Measurements from ENCODE around the gene FAF1. TPM values are rescaled to one million over a fixed set of nuclear protein-coding genes. Genes with fewer than 3 reads are reported as not detected.
"Not testable (repeated sequence)": the region's sequence is repeated elsewhere in the genome, so short reads cannot be mapped to it uniquely, and the experiment has no call there.

FAF1 gene
- total RNA-seq, 6 experiments from 2014 or later: 24.1 to 32.4 (median 31.6) TPM

DNA sequence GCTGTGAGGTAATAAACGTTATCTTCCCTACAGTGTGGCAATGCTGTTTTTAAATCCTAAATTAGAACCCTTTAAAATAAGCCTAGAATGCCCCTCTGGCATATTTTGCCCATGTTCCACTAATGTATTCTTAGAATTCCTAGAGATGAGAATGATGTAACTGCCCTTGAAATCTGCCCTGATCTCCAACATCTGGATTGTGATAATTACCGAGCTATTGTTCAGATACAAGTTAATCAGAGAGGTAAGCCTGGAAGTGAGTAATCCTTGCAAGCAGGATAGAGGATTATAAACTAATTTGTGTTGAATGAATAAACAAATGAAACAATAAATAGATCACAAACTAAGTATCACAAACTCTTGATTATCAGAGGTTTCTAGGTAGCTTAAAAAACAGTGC is 429.0 kb downstream of the FAF1 start:
- TF ChIP-seq POLR2A (IDR thresholded peaks at IDR 0.05): no peak
- TF ChIP-seq, protein P1, sequence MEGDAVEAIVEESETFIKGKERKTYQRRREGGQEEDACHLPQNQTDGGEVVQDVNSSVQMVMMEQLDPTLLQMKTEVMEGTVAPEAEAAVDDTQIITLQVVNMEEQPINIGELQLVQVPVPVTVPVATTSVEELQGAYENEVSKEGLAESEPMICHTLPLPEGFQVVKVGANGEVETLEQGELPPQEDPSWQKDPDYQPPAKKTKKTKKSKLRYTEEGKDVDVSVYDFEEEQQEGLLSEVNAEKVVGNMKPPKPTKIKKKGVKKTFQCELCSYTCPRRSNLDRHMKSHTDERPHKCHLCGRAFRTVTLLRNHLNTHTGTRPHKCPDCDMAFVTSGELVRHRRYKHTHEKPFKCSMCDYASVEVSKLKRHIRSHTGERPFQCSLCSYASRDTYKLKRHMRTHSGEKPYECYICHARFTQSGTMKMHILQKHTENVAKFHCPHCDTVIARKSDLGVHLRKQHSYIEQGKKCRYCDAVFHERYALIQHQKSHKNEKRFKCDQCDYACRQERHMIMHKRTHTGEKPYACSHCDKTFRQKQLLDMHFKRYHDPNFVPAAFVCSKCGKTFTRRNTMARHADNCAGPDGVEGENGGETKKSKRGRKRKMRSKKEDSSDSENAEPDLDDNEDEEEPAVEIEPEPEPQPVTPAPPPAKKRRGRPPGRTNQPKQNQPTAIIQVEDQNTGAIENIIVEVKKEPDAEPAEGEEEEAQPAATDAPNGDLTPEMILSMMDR (IDR thresholded peaks at IDR 0.05): no peak
- H3K4me3 ChIP-seq: no peak overlapping the region
- H3K27ac ChIP-seq: no peak overlapping the region
- DNase-seq (no peak), ATAC-seq (no peak)
- peaks cover 0 to 20% (median 5%) of the 10 kb centered on the region in 4 donors for H3K4me1 ChIP-seq
- intact Hi-C loops (cut with DNase I): no loop called here
- H3K27me3 ChIP-seq: no peaks in the 10 kb centered on the region
- no peaks in the 10 kb centered on the region for H3K9me3 ChIP-seq
- 54% methylated on average over 2 of the region's 2 CpGs for WGBS (ENCODE audit: insufficient coverage, low coverage, low lambda C conversion rate, missing lambda C conversion rate)
- H3K36me3 ChIP-seq: no peaks in the 10 kb centered on the region

DNA sequence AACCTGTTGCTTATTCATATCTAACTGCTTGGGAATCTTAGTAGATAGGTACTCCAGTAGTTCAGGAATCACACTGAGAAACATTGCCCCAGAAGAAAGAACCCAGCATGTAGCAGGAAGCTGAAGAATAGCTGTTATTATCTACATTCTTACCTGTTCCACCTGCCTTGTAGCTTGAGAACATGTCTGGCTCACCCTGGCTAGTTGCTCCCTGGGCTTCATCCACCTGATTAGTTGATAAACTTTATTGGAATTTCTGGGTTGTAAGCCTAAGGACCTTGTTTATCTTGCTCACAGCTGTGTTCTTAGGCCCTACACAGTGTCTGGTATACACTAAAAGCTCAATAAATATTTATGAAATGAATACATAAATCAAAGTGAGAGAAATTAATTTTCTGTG is 430.6 kb downstream of the FAF1 start:
- peaks cover 0 to 20% (median 5%) of the 10 kb centered on the region in 4 donors for H3K4me1 ChIP-seq
- intact Hi-C loops (cut with DNase I): no loop called here
- no peaks in the 10 kb centered on the region for H3K27me3 ChIP-seq
- H3K27ac ChIP-seq: no peak overlapping the region
- H3K36me3 ChIP-seq: no peaks in the 10 kb centered on the region
- H3K9me3 ChIP-seq: no peaks in the 10 kb centered on the region
- TF ChIP-seq, protein P1 (IDR thresholded peaks at IDR 0.05): no peak
- TF ChIP-seq POLR2A (IDR thresholded peaks at IDR 0.05): no peak
- no peak overlapping the region for H3K4me3 ChIP-seq
- ATAC-seq (peak in 1 of 4 donors; percentile 51), DNase-seq (no peak)

DNA sequence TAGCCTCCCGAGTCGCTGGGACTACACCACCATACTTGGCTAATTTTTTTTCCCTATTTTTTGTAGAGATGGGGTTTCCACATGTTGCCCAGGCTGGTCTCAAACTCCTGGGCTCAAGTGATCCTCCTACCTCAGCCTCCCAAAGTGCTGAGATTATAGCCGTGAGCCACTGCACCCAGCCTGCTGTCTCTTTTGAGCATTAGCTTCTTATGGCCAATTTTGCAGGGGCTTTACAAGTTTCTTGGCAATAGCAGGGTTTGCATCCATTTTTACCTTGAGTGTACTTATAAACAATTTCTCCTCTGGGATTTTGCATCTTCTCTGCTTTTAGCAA is 432.1 kb downstream of the FAF1 start:
- H3K36me3 ChIP-seq; H3K27me3 ChIP-seq; ATAC-seq; H3K4me3 ChIP-seq; intact Hi-C loops (cut with DNase I); H3K9me3 ChIP-seq; DNase-seq: not testable (repeated sequence)
- WGBS (ENCODE audit: insufficient coverage, low coverage, low lambda C conversion rate, missing lambda C conversion rate): 65% methylated on average over 3 of the region's 3 CpGs
- Histone ChIP-seq H3K4me1 (peaks cover 0 to 20% (median 5%) of the 10 kb centered on the region in 4 donors), H3K27ac (peak overlapping the region in 1 of 3 donors; percentile 14)

DNA sequence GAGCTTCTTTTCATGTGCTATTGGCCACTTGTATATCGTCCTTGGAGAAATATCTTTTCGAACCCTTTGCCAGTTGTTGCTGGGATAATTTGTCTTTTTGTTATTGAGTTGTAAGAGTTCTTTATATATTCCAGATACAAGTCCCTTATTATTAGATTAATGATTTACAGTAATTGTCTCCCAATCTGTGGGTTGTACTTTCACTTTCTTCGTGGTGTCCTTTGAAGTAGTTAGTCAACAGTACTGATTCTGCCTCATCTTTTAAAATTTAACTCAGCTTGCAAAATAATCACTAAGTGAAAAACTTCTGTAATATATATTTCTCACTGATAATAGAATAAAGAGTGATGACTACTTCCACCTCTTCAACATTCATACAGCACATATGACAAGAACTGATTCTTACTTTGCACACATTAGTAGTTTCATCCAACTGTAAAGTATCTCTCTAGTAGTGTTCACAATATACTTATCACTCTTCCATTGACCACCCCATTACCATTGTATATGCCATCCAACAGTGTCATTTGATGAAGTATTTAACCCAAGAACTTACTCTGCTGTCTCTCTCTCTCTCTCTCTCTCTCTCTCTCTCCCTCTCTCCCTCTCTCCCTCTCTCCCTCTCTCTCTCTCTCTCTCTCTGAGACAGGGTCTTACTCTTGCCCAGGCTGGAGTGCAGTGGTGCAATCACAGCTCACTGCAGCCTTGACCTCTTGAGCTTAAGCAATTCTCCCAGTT is 432.6 kb downstream of the FAF1 start:
- peak overlapping the region in 1 of 3 donors; percentile 29 for H3K27ac ChIP-seq
- 55% methylated on average over 3 of the region's 3 CpGs for WGBS (ENCODE audit: insufficient coverage, low coverage, low lambda C conversion rate, missing lambda C conversion rate)
- H3K4me3 ChIP-seq: no peak overlapping the region
- peak; percentile 68 to 94 (median 86) for ATAC-seq
- no peaks in the 10 kb centered on the region for H3K27me3 ChIP-seq
- no peaks in the 10 kb centered on the region for H3K36me3 ChIP-seq
- TF ChIP-seq, protein P1 (IDR thresholded peaks at IDR 0.05): no peak
- TF ChIP-seq POLR2A (IDR thresholded peaks at IDR 0.05): no peak
- H3K9me3 ChIP-seq: no peaks in the 10 kb centered on the region
- peaks cover 0 to 20% (median 5%) of the 10 kb centered on the region in 4 donors for H3K4me1 ChIP-seq
- intact Hi-C loops (cut with DNase I): no loop called here
- peak in 2 of 3 donors; percentile 48 to 56 for DNase-seq

DNA sequence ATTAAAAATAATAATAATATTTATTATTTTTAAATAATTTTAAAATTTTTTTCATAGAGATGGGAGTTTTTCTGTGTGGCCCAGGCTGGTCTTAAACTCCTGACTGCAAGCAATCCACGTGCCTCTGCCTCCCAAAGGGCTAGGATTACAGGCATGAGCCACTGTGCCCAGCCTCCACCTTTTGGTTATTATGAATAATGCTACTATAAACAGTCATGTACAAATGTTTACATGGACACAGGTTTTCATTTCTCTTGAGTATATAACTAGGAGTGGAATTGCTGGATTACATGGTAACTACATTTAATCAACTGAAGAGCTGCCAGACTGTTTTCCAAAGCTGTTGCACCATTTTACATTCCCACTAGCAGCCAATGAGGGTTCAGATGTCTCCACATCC is 433.6 kb downstream of the FAF1 start:
- Histone ChIP-seq H3K27me3 (no peaks in the 10 kb centered on the region), H3K27ac (no peak overlapping the region), H3K4me1 (peaks cover 0 to 20% (median 5%) of the 10 kb centered on the region in 4 donors), H3K9me3 (no peaks in the 10 kb centered on the region), H3K4me3 (no peak overlapping the region), H3K36me3 (no peaks in the 10 kb centered on the region)
- intact Hi-C loops (cut with DNase I): no loop called here
- no peak for TF ChIP-seq POLR2A (IDR thresholded peaks at IDR 0.05)
- TF ChIP-seq, protein P1 (IDR thresholded peaks at IDR 0.05): no peak
- no peak for DNase-seq
- WGBS (ENCODE audit: insufficient coverage, low coverage, low lambda C conversion rate, missing lambda C conversion rate): 78% methylated on average over 1 of the region's 1 CpG
- no peak for ATAC-seq

Data from right lobe of liver (tissue), 6 donors.